Stimulated activated CD8-positive, alpha-beta memory T cell treated with anti-CD3 and anti-CD28 coated beads, Interleukin-4, amount 100 ng/mL, for 24 hours (primary cell): Measurements from ENCODE around the gene C1orf210.

ENCODE experiments used
- DNase-seq: peaks from one replicate; pipeline ENCODE4 v3.0.0-alpha.2; 2020; ENCODE audit warnings: low read depth

Gene C1orf210

GRCh38 chr1:43247256-43247921 is 38.0 kb downstream of the C1orf210 start:
- DNase-seq = no peak

GRCh38 chr1:43246466-43247213 is 38.7 kb downstream of the C1orf210 start:
- no peak for DNase-seq

DNA sequence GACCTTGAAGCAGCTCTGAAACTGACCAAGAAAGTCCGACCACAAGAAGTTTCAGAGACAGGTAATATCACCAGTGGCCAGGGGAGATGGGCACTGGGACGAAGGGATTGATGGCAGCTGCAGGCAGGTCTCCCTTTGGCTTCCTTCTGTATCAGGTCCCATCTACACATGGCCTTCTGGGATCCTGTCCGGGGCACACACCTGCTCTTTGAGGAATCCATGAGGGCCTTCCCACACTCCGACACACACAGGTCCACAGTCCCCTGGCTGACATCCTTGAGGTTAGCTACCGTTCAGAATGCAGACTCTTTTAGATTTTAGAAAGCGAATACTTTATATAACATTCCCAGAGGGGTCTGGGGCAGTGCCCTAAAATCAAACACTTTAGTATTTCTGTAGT is 42.1 kb downstream of the C1orf210 start:
- no peak for DNase-seq

- no peak for DNase-seq
These were observed 44.0 kb downstream of the C1orf210 start for GRCh38 chr1:43241413-43241836.

GRCh38 chr1:43239484-43239883 is 45.9 kb downstream of the C1orf210 start:
- no peak for DNase-seq

DNA sequence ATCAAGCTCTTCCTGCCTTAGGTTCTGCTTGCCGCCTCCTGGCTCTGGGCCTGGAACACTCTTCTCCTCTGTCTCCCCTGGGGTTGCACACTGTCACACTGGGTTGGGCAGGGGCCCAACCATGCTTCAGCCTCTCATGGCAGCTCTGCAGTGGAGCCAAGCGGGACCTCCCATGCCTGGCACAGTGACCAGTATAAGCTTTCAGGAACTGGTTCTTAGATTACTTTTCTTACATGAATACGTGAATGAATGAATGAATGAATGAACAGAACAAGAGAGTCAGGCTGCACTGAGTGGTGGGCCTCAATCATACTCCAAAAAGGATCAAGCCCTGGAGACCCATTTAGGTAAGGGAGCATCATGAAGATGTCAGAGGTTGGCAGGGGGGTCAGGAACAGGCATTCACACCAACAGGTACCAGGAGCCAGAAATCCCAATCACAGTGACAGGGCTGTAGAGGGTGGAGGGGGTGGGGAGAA is 46.4 kb downstream of the C1orf210 start:
- no peak for DNase-seq

- DNase-seq = no peak
These were observed 47.3 kb downstream of the C1orf210 start for GRCh38 chr1:43238085-43238484.

DNA sequence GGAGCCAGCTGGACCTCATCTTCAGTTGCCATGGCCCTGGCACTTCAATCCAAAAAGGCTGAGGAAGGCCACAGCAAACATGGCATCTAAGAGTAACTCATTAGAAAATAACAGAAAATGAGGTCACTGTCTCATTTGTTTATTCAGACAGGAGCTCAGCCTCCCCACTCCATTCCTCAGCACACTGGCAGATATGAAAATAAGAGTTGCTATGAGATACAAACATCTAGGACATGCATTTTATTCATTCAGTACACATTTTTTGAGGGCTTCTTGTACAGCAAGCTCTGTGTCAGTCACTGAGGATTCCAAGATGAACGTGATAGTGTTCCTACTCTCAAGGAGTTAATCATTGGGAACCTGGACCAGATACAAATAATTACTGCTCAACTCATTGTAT is 48.3 kb downstream of the C1orf210 start:
- no peak for DNase-seq

GRCh38 chr1:43235451-43236121 is 49.8 kb downstream of the C1orf210 start:
- no peak for DNase-seq

- DNase-seq = no peak
These were observed 50.3 kb downstream of the C1orf210 start for GRCh38 chr1:43235040-43235439.

- no peak for DNase-seq
These were observed 51.1 kb downstream of the C1orf210 start for GRCh38 chr1:43234267-43234666.

- no peak for DNase-seq
These were observed 51.8 kb downstream of the C1orf210 start for GRCh38 chr1:43233631-43234030.

- DNase-seq = no peak
These were observed 52.9 kb downstream of the C1orf210 start for GRCh38 chr1:43232482-43232881.

- DNase-seq = no peak
These were observed 53.3 kb downstream of the C1orf210 start for GRCh38 chr1:43232074-43232473.
